ACHN (cell line): ENCODE measurements around the gene NUP54.

Experiments used
- DNase-seq: peaks from one replicate; pipeline ENCODE4 v3.0.0-alpha.2; 2015
- in situ Hi-C: cut with HindIII; loops from 2 replicates; pipeline ENCODE4 v1.10.0; 2017; ENCODE audit warnings: low sequenced_read_pairs, low pct_ligation_motif_present, low pct_unique_long_range_greater_than_20kb

NUP54 gene

DNA sequence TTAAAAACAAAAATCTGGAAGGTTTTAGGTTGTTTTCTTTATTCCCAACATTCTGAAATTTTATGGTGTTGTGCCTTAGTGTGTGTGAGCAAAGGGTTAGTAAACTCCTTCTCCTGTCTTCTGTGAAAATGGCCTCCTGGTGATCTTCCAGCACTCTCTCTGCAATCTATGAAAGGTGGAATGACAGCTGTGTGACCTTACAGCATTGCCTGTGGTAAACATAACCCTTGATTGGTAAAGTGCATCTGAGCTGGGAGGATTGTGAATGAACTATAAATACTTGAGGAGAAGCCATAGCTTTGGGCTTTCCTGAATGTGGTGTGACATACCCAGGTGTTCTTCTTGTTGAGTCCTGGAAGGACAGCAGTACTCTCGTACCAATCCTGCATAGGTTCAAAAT is 63.7 kb downstream of the NUP54 start:
- in situ Hi-C loops = no loop called here
- DNase-seq = no peak

DNA sequence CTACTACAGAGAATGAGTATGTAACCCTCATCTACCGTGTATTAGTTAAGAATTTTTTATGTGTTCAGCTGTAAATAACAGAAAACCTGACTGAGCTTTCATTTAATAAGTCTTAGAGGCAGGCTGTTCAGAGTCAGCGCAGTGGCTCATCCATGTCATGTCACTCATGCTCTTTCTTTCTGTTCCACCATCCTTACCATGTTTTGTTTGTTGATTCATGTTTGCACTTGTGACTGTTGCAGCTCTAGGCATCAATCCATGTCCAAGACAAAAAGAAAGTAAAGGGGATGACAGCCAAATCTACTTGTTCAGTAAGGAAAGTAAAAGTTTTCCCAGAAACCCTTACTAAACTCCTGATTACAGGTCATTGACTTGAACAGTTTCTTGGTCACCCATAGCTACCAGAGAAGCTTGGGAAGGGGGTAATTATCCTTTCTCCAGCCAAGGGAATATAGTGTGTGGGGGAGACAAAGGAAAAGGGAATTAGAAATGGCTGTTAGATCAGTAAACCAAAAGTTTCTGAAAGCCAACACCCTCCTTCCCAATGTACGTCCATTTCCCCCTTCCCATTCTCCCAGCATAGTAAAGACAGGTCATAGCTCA is 64.7 kb downstream of the NUP54 start:
- DNase-seq = no peak
- in situ Hi-C loops = no loop called here

- in situ Hi-C loops = no loop called here
- DNase-seq = no peak
Measured at GRCh38 chr4:76078033-76078613, 70.1 kb downstream of the NUP54 start.

- DNase-seq = no peak
- in situ Hi-C loops = no loop called here
Measured at GRCh38 chr4:76074993-76075600, 73.1 kb downstream of the NUP54 start.

DNA sequence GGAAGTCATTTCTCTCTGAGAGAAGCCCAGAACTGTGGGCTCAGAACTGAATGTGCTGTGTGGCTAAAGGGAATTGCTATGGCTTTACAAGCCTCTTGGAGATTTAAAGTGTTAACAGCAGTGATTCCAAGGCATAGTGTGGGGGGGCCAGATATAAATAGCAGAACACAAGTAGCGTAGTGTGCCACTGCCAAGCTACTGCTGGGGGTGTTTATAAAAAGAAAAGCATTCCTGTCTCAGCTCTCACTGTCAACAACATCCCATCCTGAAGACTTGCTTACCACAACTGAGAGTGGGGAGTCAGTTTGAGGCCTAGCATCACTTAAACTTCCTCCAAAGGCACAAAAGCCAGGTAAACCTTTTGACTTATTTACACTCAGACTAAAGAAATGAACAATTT is 73.7 kb downstream of the NUP54 start, which contains the start of gene ART3:
Gene ART3 (plus strand): TSS at position 242 of the 400 bp plus-strand sequence. CDS start 1,181 bp downstream, outside the sequence.
- in situ Hi-C loops = no loop called here
- DNase-seq = no peak

GRCh38 chr4:76072760-76073159 is 75.4 kb downstream of the NUP54 start:
- in situ Hi-C loops = no loop called here
- no peak for DNase-seq

DNA sequence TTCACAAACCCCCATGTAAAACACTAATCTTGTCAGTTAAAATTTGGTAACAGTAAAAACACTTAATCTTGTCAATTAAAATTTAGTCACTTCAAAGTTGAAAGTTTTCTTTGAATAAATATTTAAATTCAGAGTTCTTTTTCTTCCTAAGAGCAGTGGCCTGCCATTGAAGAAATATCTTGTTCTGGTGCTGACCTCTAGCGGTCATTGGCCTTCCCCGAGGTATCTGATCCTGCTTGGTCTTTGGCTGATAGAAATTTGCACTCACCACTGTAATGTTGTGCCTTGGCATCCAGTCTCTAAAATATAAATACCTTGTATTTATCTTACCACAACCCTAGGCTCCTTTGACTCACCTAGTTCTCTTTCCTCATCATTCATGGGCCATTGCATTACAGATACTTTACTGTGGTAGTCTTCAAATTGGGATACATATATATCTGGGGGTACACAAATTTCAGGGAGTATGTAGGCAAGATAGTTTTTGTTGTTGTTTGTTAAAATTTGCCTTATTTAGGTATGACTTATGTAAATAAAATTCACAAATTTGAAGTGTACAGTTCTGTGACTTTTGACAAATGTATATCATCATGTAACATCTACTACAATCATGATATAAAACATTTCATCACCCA is 80.4 kb downstream of the NUP54 start:
- in situ Hi-C loops = no loop called here
- DNase-seq = peak; percentile 66

- in situ Hi-C loops = no loop called here
Measured at GRCh38 chr4:76066546-76066945, 81.7 kb downstream of the NUP54 start.

More at GRCh38 chr4:76066546-76066945, 81.7 kb downstream of the NUP54 start:
- DNase-seq = no peak
